Measurements from ENCODE around the gene TCF7. TPM values are rescaled to one million over a fixed set of nuclear protein-coding genes. Genes with fewer than 3 reads are reported as not detected.

TCF7 gene
- total RNA-seq, 1 experiment from 2014 or later = 16.8 TPM

GRCh38 chr5:134133188-134133994, 18.9 kb downstream of the TCF7 start:
- H3K27me3 Mint-ChIP-seq (ENCODE audit: unreplicated experiment) = no peaks in the 10 kb centered on the region
- H3K36me3 Mint-ChIP-seq (ENCODE audit: insufficient read depth, unreplicated experiment) = peaks cover 13% of the 10 kb centered on the region
- no peak overlapping the region for H3K27ac Mint-ChIP-seq (ENCODE audit: unreplicated experiment)
- H3K4me1 Mint-ChIP-seq (ENCODE audit: low read depth, unreplicated experiment) = no peaks in the 10 kb centered on the region
- no peak overlapping the region for H3K4me3 Mint-ChIP-seq (ENCODE audit: low read depth, unreplicated experiment)
- intact Hi-C loops (cut with micrococcal nuclease; ENCODE audit: unreplicated experiment) = no loop called here
- no peaks in the 10 kb centered on the region for H3K9me3 Mint-ChIP-seq (ENCODE audit: low read depth, unreplicated experiment)
- no TSS peak for BruUV-seq (replicated peaks)
- TF ChIP-seq, protein P1, sequence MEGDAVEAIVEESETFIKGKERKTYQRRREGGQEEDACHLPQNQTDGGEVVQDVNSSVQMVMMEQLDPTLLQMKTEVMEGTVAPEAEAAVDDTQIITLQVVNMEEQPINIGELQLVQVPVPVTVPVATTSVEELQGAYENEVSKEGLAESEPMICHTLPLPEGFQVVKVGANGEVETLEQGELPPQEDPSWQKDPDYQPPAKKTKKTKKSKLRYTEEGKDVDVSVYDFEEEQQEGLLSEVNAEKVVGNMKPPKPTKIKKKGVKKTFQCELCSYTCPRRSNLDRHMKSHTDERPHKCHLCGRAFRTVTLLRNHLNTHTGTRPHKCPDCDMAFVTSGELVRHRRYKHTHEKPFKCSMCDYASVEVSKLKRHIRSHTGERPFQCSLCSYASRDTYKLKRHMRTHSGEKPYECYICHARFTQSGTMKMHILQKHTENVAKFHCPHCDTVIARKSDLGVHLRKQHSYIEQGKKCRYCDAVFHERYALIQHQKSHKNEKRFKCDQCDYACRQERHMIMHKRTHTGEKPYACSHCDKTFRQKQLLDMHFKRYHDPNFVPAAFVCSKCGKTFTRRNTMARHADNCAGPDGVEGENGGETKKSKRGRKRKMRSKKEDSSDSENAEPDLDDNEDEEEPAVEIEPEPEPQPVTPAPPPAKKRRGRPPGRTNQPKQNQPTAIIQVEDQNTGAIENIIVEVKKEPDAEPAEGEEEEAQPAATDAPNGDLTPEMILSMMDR (IDR thresholded peaks at IDR 0.05; ENCODE audit: unreplicated experiment) = no peak
- CTCF ChIA-PET = interaction anchor here (0.6 to 3.5 kb wide), 4 partner anchors 9 to 94 kb away, joined by 3 to 10 read pairs (median 4); no protein-coding TSS in a partner anchor
- no peak for DNase-seq

DNA sequence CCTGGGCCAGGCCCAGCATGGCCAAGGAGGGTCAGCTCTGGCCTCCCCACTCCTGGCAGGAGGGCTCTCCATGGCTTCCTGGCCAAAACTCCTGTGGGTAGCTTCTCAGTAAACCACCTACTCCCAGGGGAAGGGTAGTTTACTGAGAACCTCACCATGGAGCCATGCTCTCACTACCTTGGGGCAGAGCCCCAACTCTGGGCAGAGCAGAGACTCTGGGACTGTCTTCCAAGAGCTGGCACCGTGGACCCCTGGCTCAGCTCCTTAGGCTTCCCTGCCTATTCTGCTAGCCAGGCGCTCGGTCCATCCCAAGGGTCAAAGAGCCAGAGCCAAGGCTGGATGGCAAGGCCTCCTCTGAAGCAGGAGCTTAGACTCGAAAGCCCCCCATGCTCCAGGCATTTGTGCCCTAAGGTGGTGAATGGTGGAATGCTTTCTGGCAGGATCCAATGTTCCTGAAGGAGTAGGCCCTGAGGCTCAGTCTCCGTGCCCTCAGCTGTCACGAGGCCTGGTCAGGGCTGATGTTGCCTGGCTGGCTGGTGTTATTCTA, 19.6 kb downstream of the TCF7 start:
- no peaks in the 10 kb centered on the region for H3K9me3 Mint-ChIP-seq (ENCODE audit: low read depth, unreplicated experiment)
- H3K4me1 Mint-ChIP-seq (ENCODE audit: low read depth, unreplicated experiment) = no peaks in the 10 kb centered on the region
- CTCF ChIA-PET = interaction anchor here (1.0 to 3.5 kb wide), 3 partner anchors 9 to 94 kb away, joined by 3 to 10 read pairs (median 4); no protein-coding TSS in a partner anchor
- no peak overlapping the region for H3K4me3 Mint-ChIP-seq (ENCODE audit: low read depth, unreplicated experiment)
- no TSS peak for BruUV-seq (replicated peaks)
- H3K27ac Mint-ChIP-seq (ENCODE audit: unreplicated experiment) = no peak overlapping the region
- H3K27me3 Mint-ChIP-seq (ENCODE audit: unreplicated experiment) = no peaks in the 10 kb centered on the region
- H3K36me3 Mint-ChIP-seq (ENCODE audit: insufficient read depth, unreplicated experiment) = peaks cover 9% of the 10 kb centered on the region
- TF ChIP-seq, protein P1 (IDR thresholded peaks at IDR 0.05; ENCODE audit: unreplicated experiment) = no peak
- no peak for DNase-seq
- intact Hi-C loops (cut with micrococcal nuclease; ENCODE audit: unreplicated experiment) = no loop called here

DNA sequence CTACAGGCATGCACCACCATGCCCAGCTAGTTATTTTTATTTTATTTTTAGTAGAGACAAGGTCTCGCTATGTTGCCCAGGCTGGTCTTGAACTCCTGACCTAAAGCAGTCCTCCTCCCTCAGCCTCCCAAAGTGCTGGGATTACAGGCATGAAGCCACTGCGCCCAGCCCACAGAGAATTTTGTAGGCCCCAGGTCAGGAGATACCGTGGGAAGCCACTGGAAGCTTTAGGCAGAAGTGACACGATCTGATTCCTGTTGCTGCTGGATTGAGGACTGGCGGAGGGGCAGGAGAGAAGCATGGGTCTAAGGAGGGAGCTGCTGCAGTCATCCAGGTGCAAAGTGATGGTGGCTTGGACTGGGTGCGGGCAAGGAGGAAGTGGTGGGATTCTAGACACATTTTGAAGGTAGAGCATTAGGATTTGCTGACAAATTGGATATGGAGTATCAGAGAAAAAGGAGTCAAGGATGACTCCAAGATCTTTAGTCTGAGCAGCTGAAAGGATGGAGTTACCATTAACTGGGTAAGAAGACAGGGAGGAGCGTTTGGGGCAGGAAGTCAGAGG, 20.7 kb downstream of the TCF7 start:
- no peaks in the 10 kb centered on the region for H3K27me3 Mint-ChIP-seq (ENCODE audit: unreplicated experiment)
- intact Hi-C loops (cut with micrococcal nuclease; ENCODE audit: unreplicated experiment) = no loop called here
- H3K4me3 Mint-ChIP-seq (ENCODE audit: low read depth, unreplicated experiment) = no peak overlapping the region
- no peaks in the 10 kb centered on the region for H3K9me3 Mint-ChIP-seq (ENCODE audit: low read depth, unreplicated experiment)
- CTCF ChIA-PET = interaction anchor here (3.5 kb wide), 1 partner anchor 96 kb away, joined by 10 read pairs; no protein-coding TSS in a partner anchor
- TF ChIP-seq, protein P1 (IDR thresholded peaks at IDR 0.05; ENCODE audit: unreplicated experiment) = no peak
- BruUV-seq (replicated peaks) = no TSS peak
- no peaks in the 10 kb centered on the region for H3K4me1 Mint-ChIP-seq (ENCODE audit: low read depth, unreplicated experiment)
- peaks cover 9% of the 10 kb centered on the region for H3K36me3 Mint-ChIP-seq (ENCODE audit: insufficient read depth, unreplicated experiment)
- no peak overlapping the region for H3K27ac Mint-ChIP-seq (ENCODE audit: unreplicated experiment)
- DNase-seq = no peak

- CTCF ChIA-PET = interaction anchor here (3.5 kb wide), 1 partner anchor 97 kb away, joined by 10 read pairs; no protein-coding TSS in a partner anchor
- Mint-ChIP-seq H3K4me1 (ENCODE audit: low read depth, unreplicated experiment) (peaks cover 10% of the 10 kb centered on the region), H3K9me3 (ENCODE audit: low read depth, unreplicated experiment) (no peaks in the 10 kb centered on the region), H3K36me3 (ENCODE audit: insufficient read depth, unreplicated experiment) (peaks cover 9% of the 10 kb centered on the region), H3K27ac (ENCODE audit: unreplicated experiment) (no peak overlapping the region), H3K4me3 (ENCODE audit: low read depth, unreplicated experiment) (no peak overlapping the region), H3K27me3 (ENCODE audit: unreplicated experiment) (no peaks in the 10 kb centered on the region)
- intact Hi-C loops (cut with micrococcal nuclease; ENCODE audit: unreplicated experiment) = no loop called here
- BruUV-seq (replicated peaks) = no TSS peak
- TF ChIP-seq, protein P1 (IDR thresholded peaks at IDR 0.05; ENCODE audit: unreplicated experiment) = no peak
- DNase-seq = no peak
Measured at GRCh38 chr5:134136221-134136631, 21.7 kb downstream of the TCF7 start.
